ENCODE measurements around the gene ERC2.

ERC2 gene

GRCh38 chr3:56001991-56002390, 466.3 kb downstream of the ERC2 start:
- no peak for DNase-seq
- Mint-ChIP-seq H3K36me3 (no peaks in the 10 kb centered on the region), H3K27ac (no peak overlapping the region), H3K9me3 (no peaks in the 10 kb centered on the region), H3K4me1 (no peaks in the 10 kb centered on the region), H3K27me3 (no peaks in the 10 kb centered on the region), H3K4me3 (no peak overlapping the region)
- CTCF ChIA-PET, result no interaction called here

DNA sequence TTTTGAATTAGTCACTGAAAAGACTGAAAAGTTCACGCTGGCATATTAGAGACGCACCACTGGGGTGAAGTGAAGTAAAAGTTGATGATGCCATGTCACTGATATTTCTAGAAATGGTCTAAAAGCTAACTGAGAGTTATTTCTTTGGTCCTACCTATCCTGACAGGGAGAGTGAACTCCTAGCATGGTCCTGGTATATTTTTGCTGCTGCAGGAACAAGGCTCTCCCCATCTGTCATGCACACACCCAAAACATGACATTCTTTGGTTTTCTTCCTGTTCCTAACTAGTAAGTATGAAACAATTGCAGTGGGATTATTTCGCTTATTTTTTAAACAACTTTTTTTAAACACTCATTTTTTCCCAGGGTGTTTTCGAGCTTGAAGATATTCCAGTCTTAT, 466.7 kb downstream of the ERC2 start:
- no peak for DNase-seq
- CTCF ChIA-PET, result no interaction called here
- H3K4me3 Mint-ChIP-seq, result no peak overlapping the region
- H3K27ac Mint-ChIP-seq, result no peak overlapping the region
- no peaks in the 10 kb centered on the region for H3K27me3 Mint-ChIP-seq
- no peaks in the 10 kb centered on the region for H3K9me3 Mint-ChIP-seq
- H3K36me3 Mint-ChIP-seq, result no peaks in the 10 kb centered on the region
- H3K4me1 Mint-ChIP-seq, result no peaks in the 10 kb centered on the region

DNA sequence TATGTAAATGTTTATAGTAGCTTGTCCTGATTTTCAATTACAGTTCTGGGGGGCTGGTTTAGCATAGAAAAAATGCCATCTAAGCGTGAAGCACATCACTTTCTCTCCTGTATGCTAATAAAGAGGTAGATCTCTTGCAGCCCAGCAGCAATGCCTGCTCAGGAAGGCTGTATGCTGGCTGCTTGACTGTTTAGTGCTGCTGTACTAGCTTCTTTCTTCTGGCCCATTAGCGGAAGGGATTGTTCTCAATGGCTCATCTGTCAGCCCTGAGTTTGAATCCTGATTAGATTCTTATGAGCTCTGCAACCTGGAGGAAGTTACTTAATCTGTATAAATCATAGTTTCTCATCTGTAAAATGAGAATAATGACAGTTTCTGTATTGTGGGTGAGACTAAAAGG, 478.9 kb downstream of the ERC2 start:
- Mint-ChIP-seq H3K27me3 (no peaks in the 10 kb centered on the region), H3K4me1 (no peaks in the 10 kb centered on the region), H3K9me3 (no peaks in the 10 kb centered on the region), H3K36me3 (no peaks in the 10 kb centered on the region), H3K4me3 (no peak overlapping the region), H3K27ac (no peak overlapping the region)
- no peak for DNase-seq
- CTCF ChIA-PET, result interaction anchor here (0.6 to 0.7 kb wide), 2 partner anchors 23 to 103 kb away, joined by 3 read pairs; no protein-coding TSS in a partner anchor

DNA sequence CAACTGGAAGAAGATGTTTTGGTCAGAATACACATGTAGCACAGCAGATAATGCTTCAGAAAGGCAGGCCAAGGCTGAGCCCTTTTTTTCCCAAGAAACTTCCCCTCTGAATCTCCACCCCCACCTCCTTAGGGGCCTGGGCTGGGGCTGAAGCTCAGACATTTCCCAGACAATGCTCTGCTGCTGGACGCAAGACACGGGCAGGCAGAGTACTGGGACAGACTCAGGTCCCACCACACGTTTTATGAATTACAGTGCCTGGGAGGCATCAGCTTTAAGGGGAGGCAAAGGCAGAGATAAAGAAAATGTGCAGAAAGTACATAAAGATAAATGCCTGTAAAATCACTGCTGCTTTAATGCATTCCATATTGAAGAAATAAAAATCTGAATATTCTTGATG, 479.4 kb downstream of the ERC2 start:
- H3K27ac Mint-ChIP-seq, result no peak overlapping the region
- H3K9me3 Mint-ChIP-seq, result no peaks in the 10 kb centered on the region
- no peaks in the 10 kb centered on the region for H3K4me1 Mint-ChIP-seq
- H3K27me3 Mint-ChIP-seq, result no peaks in the 10 kb centered on the region
- H3K4me3 Mint-ChIP-seq, result no peak overlapping the region
- CTCF ChIA-PET, result no interaction called here
- DNase-seq, result no peak
- H3K36me3 Mint-ChIP-seq, result no peaks in the 10 kb centered on the region

DNA sequence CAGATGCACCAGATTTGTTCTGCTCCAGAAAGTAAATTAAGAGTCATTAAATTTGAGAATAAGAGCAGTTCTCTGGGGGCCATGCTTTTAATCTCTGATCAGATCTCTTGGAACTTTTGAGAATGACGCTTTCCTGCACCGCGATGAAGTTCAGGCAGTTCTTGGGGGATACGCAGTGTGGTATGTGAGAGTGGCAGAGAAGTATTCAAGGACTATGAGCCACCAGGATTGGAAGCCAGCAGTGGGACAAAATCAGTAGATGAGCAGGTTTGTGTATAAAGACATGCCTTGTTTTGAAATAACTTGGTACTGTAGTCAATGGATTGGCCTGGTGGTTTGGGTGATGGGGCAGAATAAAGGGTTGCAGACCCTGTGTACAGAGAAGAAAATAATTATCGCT, 483.6 kb downstream of the ERC2 start:
- Mint-ChIP-seq H3K27ac (no peak overlapping the region), H3K4me1 (no peaks in the 10 kb centered on the region), H3K36me3 (no peaks in the 10 kb centered on the region), H3K27me3 (no peaks in the 10 kb centered on the region), H3K4me3 (no peak overlapping the region), H3K9me3 (no peaks in the 10 kb centered on the region)
- no peak for DNase-seq
- CTCF ChIA-PET, result no interaction called here

GRCh38 chr3:55978953-55979352, 489.3 kb downstream of the ERC2 start:
- Mint-ChIP-seq H3K9me3 (no peaks in the 10 kb centered on the region), H3K4me3 (no peak overlapping the region), H3K27me3 (no peaks in the 10 kb centered on the region), H3K27ac (no peak overlapping the region), H3K36me3 (no peaks in the 10 kb centered on the region), H3K4me1 (no peaks in the 10 kb centered on the region)
- DNase-seq, result no peak
- CTCF ChIA-PET, result no interaction called here

DNA sequence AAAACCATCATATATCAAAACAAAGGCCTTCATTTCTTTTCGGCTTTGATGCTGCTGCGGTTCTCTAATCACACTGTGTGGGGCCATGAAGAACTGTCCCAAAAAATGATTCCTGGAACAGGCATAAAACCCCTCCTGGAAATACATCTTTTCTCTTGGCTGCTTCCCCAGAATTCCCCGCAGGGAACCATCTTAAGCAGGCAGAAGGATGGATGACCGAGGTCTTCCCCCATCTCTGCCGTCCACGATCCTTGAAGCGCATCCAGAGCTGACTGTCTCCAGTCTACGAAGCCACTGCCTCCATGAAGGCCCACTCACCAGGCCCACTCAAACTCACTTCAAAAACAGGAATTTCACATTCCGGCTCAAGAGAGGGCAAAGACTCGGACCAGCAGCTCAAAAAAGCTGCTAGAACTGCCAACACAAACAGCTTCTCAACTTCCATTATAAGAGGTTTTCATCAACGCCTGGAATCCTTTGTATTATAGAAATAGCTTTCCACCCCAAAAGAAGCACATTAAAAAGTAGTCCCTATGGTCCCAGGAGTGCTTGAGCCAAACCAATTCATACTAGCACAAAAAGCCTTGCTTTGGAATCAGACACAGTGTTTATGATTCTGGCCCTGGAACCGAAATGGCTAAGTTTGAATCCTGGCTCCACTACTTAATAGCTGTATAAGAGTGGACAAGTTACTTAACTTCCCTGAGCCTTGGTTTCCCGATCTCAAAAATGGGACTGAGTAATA, 493.7 kb downstream of the ERC2 start:
- Mint-ChIP-seq H3K4me3 (no peak overlapping the region), H3K36me3 (no peaks in the 10 kb centered on the region), H3K27me3 (no peaks in the 10 kb centered on the region), H3K9me3 (no peaks in the 10 kb centered on the region), H3K4me1 (no peaks in the 10 kb centered on the region), H3K27ac (no peak overlapping the region)
- CTCF ChIA-PET, result no interaction called here
- no peak for DNase-seq

DNA sequence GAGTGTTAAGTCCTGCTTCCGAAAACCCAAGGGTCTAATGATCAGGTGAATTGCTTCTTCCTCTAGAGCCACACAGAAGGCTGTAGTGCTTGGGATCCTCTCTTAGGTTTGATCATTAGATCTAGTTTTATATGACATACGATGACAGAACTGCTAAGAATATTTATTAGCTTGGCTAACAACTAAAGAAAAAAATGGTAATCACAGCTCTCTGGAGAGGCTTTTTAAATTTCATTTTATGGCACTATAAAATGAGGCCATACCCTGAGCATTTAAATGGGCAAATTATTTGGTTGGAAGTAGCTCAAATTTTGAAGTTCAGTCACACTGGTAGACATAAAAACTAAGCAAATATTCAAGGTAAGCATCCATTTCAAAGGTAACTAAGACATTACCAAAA, 498.6 kb downstream of the ERC2 start:
- no peaks in the 10 kb centered on the region for H3K9me3 Mint-ChIP-seq
- H3K27ac Mint-ChIP-seq, result no peak overlapping the region
- H3K4me1 Mint-ChIP-seq, result no peaks in the 10 kb centered on the region
- CTCF ChIA-PET, result no interaction called here
- no peaks in the 10 kb centered on the region for H3K36me3 Mint-ChIP-seq
- no peaks in the 10 kb centered on the region for H3K27me3 Mint-ChIP-seq
- no peak for DNase-seq
- H3K4me3 Mint-ChIP-seq, result no peak overlapping the region

DNA sequence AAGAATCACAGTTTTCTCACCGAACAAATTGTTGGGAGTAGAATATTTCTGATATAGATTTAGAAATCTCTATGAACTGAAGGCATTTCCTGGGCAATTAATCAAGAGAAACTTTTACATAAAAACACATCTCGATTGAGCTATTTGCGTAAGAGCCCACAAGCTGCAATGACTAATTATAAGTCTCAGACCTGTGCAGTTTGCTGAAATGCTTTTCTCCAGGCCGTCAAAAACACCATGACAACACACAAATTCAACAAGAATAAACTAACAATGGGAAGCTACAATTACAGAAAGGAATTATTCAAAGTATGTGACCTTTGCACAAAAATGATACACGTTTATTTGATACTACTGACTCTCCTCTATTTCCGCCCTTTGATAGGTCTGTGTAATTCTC, 499.9 kb downstream of the ERC2 start:
- CTCF ChIA-PET, result no interaction called here
- Mint-ChIP-seq H3K4me3 (no peak overlapping the region), H3K4me1 (no peaks in the 10 kb centered on the region), H3K27me3 (no peaks in the 10 kb centered on the region), H3K9me3 (no peaks in the 10 kb centered on the region), H3K27ac (no peak overlapping the region), H3K36me3 (no peaks in the 10 kb centered on the region)
- no peak for DNase-seq

DNA sequence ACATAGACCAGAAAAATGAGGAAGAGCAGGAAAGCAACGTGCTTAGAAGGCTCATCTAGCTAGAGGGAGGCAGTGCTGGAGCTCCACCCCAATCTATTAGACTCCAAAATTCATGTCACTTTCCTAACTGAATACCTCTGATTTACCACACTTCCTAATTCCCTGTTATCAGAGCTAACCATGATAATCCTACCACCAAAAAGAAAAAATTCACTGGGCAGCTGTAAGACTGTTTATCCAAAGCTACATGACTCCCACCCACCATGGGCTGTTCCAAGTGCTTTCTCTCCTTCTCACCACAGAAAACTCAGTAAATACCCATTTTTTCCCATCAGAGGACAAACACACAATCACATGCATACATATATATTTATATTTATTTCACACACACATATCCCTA, 501.7 kb downstream of the ERC2 start:
- H3K36me3 Mint-ChIP-seq, result no peaks in the 10 kb centered on the region
- H3K4me3 Mint-ChIP-seq, result no peak overlapping the region
- no peak overlapping the region for H3K27ac Mint-ChIP-seq
- H3K27me3 Mint-ChIP-seq, result no peaks in the 10 kb centered on the region
- CTCF ChIA-PET, result interaction anchor here (0.7 kb wide), 2 partner anchors 23 to 1136 kb away, joined by 3 read pairs; no protein-coding TSS in a partner anchor
- no peaks in the 10 kb centered on the region for H3K9me3 Mint-ChIP-seq
- DNase-seq, result no peak
- no peaks in the 10 kb centered on the region for H3K4me1 Mint-ChIP-seq

DNA sequence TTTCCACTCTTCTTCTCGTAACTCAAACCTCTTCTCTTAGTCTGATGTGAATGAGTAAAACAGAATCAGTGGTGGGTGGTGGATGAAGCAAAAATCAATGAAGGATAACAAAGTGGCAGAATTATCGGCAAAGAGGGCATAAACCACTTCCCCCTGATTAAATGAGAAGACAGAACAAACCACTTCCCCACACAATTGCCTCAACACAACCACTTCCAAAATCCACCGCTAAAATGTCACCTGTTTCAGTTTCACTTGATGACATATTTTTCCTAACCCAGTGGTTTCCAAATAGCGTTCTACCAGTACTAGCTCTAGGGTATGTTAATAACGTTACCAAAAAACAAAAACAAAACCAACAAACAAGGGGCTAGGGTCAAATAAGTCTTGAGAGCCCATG, 502.5 kb downstream of the ERC2 start:
- H3K4me1 Mint-ChIP-seq, result no peaks in the 10 kb centered on the region
- no peaks in the 10 kb centered on the region for H3K9me3 Mint-ChIP-seq
- H3K27ac Mint-ChIP-seq, result no peak overlapping the region
- H3K36me3 Mint-ChIP-seq, result no peaks in the 10 kb centered on the region
- no peak overlapping the region for H3K4me3 Mint-ChIP-seq
- CTCF ChIA-PET, result no interaction called here
- H3K27me3 Mint-ChIP-seq, result no peaks in the 10 kb centered on the region
- DNase-seq, result no peak

DNA sequence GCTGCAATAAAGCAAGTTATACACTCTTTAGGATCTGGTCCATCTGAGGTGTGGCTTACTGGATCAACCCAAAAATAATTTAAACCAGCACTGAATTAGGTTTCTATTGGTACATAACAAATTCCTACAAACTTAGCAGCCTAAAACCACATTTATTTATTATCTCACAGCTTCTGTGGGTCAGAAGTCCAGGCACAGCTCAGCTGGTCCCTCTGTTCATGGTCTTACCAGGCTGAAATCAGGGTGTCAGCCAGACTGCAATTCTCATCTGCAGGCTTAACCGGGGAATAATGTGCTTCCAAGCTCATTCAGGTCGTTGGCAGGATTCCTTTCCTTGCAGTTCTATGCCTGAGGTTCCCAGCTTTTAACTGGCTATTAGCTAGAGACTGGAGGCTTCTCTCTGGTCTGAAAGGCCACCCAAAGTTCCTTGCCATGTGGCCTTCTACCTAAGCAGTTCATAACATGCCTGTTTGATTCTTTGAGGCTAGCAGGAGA, 503.7 kb downstream of the ERC2 start:
- CTCF ChIA-PET, result no interaction called here

GRCh38 chr3:55963601-55964000, 504.7 kb downstream of the ERC2 start:
- CTCF ChIA-PET, result no interaction called here
- Mint-ChIP-seq H3K36me3 (no peaks in the 10 kb centered on the region), H3K27me3 (no peaks in the 10 kb centered on the region), H3K27ac (no peak overlapping the region), H3K9me3 (no peaks in the 10 kb centered on the region), H3K4me1 (no peaks in the 10 kb centered on the region), H3K4me3 (no peak overlapping the region)
- DNase-seq, result no peak

More for the DNA sequence above, 503.7 kb downstream of the ERC2 start:
- no peaks in the 10 kb centered on the region for H3K4me1 Mint-ChIP-seq
- H3K36me3 Mint-ChIP-seq, result no peaks in the 10 kb centered on the region
- DNase-seq, result no peak
- no peaks in the 10 kb centered on the region for H3K9me3 Mint-ChIP-seq
- no peaks in the 10 kb centered on the region for H3K27me3 Mint-ChIP-seq
- H3K27ac Mint-ChIP-seq, result no peak overlapping the region
- H3K4me3 Mint-ChIP-seq, result no peak overlapping the region

DNA sequence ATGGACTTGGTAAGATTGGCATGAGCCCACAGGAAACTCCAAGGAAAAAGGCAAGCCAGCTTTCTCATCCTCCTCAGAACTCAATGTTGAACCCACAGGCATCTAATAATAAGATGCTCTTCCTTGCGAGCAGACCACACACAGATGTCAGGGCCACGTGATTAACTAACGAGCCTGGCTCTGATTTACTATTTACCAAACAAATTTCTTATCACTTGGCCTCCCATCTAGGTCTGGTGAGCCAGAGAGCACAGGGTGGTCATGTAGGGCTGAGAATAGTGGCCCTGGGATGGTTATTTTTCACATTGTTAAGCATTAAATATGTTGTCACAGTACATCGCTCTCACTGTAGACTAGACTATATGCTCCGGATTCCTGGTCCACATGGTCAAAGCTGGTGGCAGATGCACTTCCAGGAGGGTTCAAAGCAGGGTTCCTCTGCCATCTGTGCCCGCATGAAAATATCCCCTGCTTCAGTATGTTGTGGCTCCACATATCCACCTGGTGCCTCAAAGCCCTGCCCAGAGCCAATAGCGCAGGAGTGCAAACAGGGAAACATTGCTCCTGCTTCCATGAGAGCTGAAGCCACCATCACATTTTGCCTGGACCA, 508.7 kb downstream of the ERC2 start:
- H3K4me3 Mint-ChIP-seq, result no peak overlapping the region
- no peaks in the 10 kb centered on the region for H3K4me1 Mint-ChIP-seq
- no peaks in the 10 kb centered on the region for H3K36me3 Mint-ChIP-seq
- H3K9me3 Mint-ChIP-seq, result peaks cover 2% of the 10 kb centered on the region
- H3K27me3 Mint-ChIP-seq, result no peaks in the 10 kb centered on the region
- H3K27ac Mint-ChIP-seq, result no peak overlapping the region
- CTCF ChIA-PET, result no interaction called here
- DNase-seq, result no peak

- Mint-ChIP-seq H3K27me3 (no peaks in the 10 kb centered on the region), H3K36me3 (no peaks in the 10 kb centered on the region), H3K4me1 (no peaks in the 10 kb centered on the region), H3K4me3 (no peak overlapping the region), H3K9me3 (peaks cover 2% of the 10 kb centered on the region), H3K27ac (no peak overlapping the region)
- no peak for DNase-seq
- CTCF ChIA-PET, result no interaction called here
These were observed 509.7 kb downstream of the ERC2 start for GRCh38 chr3:55958605-55959004.

All from activated naive CD4-positive, alpha-beta T cell treated with anti-CD3 and anti-CD28 coated beads, Interleukin-2, amount 10 ng/mL, durations not matched to agents 7 days and 5 days (primary cell).